ENCODE data around the gene CLGN. TPM values are rescaled to one million over a fixed set of nuclear protein-coding genes. Genes with fewer than 3 reads are reported as not detected.

The CLGN gene
- total and polyA plus RNA-seq, 2 of the 13 experiments (the other 11 are each of a cell fraction or from before 2014, with no cell fraction given) = 7.2 to 17.0 TPM

DNA sequence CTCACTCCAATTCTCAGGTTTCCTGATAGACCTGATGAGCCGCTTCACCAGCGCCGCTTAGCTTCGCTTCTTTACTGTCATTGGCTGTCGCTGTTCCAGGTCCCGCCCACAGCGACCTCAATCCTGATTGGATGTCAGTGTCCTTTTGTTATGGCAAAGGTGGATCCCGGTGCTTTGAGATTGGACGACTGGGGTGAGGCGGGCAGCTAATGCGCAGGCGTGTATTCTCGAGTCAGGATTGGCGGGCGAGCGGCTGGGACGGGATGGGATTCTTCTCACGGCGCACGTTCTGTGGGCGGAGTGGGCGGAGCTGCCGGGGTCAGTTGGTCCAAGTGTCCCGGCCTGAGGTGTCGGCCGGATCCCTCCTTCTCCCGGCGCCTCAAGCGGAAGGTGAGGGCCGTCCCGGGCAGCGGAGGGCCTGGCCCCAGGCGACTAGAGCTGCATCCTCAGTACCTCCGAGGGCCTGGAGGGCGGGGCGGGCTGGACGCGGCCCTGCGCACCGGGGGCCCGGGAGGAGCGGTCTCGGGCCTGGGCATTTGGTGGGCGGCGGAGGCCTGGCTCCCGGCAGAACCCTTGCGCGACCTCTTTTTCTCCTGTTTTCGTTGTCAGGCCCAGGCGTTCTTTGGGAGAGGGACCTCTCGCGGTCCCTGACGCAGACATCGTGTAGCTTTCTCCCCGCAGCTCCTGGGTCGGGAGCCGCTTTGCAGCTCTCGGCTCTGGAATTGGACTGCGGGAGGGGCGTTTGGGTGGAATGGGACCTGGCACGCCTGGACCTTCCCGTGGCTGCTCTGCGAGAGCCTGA lies 53.9 kb downstream of the CLGN start, which contains the start of gene SCOC (continued):
- TF ChIP-seq TP53 (CRISPR knock-in tag; conservative IDR thresholded peaks at IDR 0.05) (peak; percentile 62; the same call in 1 of the 2 replicates), ZNF883 (CRISPR knock-in tag; IDR thresholded peaks at IDR 0.05; ENCODE audit: not compliant biosample characterization) (peak; percentile 88), ZNF329 (CRISPR knock-in tag; IDR thresholded peaks at IDR 0.05; ENCODE audit: low read depth) (0 out of 2 replicates have a peak, but pooled peaks have one; percentile 72), SMARCC2 (IDR thresholded peaks at IDR 0.05) (no peak), HNRNPLL (IDR thresholded peaks at IDR 0.05; ENCODE audit: low read depth, low read length, poor library complexity, severe bottlenecking) (peak; percentile 79), ZNF713 (CRISPR knock-in tag; IDR thresholded peaks at IDR 0.05) (0 out of 2 replicates have a peak, but pooled peaks have one; percentile 65), TBP (CRISPR knock-in tag; IDR thresholded peaks at IDR 0.05) (0 out of 2 replicates have a peak, but pooled peaks have one; percentile 37), ZNF619 (CRISPR knock-in tag; IDR thresholded peaks at IDR 0.05) (0 out of 2 replicates have a peak, but pooled peaks have one; percentile 53), ZNF557 (CRISPR knock-in tag; IDR thresholded peaks at IDR 0.05) (0 out of 2 replicates have a peak, but pooled peaks have one; percentile 68), HOXA3 (CRISPR knock-in tag; IDR thresholded peaks at IDR 0.05) (peak; percentile 55; the same call in 1 of the 2 replicates), SOX6 (IDR thresholded peaks at IDR 0.05) (no peak), SOX6 (CRISPR knock-in tag; IDR thresholded peaks at IDR 0.05) (peak; percentile 54; the same call in 1 of the 2 replicates), NFYC (CRISPR knock-in tag; IDR thresholded peaks at IDR 0.05) (peak; percentile 92)
- TF ChIP-seq, protein P1, sequence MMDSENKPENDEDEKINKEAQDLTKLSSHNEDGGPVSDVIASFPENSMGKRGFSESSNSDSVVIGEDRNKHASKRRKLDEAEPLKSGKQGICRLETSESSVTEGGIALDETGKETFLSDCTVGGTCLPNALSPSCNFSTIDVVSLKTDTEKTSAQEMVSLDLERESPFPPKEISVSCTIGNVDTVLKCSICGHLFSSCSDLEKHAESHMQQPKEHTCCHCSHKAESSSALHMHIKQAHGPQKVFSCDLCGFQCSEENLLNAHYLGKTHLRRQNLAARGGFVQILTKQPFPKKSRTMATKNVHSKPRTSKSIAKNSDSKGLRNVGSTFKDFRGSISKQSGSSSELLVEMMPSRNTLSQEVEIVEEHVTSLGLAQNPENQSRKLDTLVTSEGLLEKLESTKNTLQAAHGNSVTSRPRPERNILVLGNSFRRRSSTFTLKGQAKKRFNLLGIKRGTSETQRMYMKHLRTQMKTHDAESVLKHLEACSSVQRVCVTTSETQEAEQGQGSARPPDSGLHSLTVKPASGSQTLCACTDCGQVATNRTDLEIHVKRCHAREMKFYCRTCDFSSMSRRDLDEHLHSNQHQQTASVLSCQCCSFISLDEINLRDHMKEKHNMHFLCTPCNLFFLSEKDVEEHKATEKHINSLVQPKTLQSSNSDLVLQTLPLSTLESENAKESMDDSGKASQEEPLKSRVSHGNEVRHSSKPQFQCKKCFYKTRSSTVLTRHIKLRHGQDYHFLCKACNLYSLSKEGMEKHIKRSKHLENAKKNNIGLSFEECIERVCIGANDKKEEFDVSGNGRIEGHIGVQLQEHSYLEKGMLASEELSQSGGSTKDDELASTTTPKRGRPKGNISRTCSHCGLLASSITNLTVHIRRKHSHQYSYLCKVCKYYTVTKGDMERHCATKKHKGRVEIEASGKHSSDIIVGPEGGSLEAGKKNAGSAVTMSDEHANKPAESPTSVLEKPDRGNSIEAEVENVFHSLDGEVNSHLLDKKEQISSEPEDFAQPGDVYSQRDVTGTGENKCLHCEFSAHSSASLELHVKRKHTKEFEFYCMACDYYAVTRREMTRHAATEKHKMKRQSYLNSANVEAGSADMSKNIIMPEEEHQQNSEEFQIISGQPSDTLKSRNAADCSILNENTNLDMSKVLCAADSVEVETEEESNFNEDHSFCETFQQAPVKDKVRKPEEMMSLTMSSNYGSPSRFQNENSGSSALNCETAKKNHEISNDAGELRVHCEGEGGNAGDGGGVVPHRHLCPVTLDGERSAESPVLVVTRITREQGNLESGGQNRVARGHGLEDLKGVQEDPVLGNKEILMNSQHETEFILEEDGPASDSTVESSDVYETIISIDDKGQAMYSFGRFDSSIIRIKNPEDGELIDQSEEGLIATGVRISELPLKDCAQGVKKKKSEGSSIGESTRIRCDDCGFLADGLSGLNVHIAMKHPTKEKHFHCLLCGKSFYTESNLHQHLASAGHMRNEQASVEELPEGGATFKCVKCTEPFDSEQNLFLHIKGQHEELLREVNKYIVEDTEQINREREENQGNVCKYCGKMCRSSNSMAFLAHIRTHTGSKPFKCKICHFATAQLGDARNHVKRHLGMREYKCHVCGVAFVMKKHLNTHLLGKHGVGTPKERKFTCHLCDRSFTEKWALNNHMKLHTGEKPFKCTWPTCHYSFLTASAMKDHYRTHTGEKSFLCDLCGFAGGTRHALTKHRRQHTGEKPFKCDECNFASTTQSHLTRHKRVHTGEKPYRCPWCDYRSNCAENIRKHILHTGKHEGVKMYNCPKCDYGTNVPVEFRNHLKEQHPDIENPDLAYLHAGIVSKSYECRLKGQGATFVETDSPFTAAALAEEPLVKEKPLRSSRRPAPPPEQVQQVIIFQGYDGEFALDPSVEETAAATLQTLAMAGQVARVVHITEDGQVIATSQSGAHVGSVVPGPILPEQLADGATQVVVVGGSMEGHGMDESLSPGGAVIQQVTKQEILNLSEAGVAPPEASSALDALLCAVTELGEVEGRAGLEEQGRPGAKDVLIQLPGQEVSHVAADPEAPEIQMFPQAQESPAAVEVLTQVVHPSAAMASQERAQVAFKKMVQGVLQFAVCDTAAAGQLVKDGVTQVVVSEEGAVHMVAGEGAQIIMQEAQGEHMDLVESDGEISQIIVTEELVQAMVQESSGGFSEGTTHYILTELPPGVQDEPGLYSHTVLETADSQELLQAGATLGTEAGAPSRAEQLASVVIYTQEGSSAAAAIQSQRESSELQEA (CRISPR knock-in tag; IDR thresholded peaks at IDR 0.05; ENCODE audit: not compliant biosample characterization) = peak; percentile 87
- TF ChIP-seq, protein P2, sequence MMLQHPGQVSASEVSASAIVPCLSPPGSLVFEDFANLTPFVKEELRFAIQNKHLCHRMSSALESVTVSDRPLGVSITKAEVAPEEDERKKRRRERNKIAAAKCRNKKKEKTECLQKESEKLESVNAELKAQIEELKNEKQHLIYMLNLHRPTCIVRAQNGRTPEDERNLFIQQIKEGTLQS (CRISPR knock-in tag; IDR thresholded peaks at IDR 0.05) = 0 out of 2 replicates have a peak, but pooled peaks have one; percentile 38
- TF ChIP-seq, protein P3, sequence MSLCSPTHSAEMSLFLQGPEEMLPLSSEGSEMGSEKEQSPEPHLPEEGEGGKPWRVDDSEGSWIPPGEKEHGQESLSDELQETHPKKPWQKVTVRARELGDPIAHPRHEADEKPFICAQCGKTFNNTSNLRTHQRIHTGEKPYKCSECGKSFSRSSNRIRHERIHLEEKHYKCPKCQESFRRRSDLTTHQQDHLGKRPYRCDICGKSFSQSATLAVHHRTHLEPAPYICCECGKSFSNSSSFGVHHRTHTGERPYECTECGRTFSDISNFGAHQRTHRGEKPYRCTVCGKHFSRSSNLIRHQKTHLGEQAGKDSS (CRISPR knock-in tag; IDR thresholded peaks at IDR 0.05; ENCODE audit: borderline replicate concordance, low read depth) = peak; percentile 56; the same call in 1 of the 2 replicates
